ENCODE results near the gene HES4. TPM values are rescaled to one million over a fixed set of nuclear protein-coding genes. Genes with fewer than 3 reads are reported as not detected.

Gene HES4
- polyA plus RNA-seq, 1 donor (not counting 4 experiments of a cell fraction or from before 2014, with no cell fraction given) = 3.0 TPM

DNA sequence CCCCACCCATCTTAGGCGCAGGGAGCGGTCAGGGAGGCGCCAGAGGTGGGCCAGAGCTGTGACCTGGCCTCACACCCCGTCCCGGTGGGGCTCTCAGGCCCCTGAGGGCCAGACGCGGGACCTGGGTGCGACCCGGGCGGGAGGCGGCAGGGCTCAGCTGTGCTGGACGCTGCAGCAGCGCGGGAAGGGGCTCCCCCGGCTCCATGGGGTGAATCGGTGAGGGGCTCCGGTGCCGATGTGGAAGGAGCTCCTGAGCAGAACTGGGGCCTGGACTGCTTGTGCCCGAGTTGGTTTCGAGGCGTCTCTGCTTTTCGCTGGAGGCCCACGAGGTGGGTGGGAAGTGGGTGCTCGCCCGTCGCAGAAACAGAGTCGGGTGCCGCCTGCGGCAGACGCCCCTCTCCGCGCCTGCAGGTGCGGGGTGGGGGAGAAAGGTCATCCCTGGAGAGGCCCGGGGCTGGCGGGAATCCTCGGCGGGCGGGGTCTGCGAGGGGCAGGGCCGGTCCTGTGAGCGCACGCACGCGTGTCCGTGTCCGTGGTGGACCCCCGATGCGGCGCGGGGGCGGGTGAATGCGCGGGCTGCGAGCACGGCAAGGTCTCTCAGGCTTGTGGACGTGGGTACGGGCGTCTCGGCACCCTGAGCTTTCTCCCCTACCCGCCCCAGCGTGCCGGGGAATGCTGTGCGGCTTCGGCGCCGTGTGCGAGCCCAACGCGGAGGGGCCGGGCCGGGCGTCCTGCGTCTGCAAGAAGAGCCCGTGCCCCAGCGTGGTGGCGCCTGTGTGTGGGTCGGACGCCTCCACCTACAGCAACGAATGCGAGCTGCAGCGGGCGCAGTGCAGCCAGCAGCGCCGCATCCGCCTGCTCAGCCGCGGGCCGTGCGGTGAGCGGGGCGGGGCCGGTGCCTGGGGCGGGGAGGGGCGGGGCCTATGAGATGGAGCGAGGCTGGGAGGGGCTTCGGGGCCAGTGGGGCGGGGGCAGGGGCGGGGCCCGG lies 40.4 kb upstream of the HES4 start:
- H3K79me2 ChIP-seq (ENCODE audit: control insufficient read depth, insufficient read depth, low read length) = peaks cover 62% of the 10 kb centered on the region
- no peak overlapping the region for H3K9ac ChIP-seq (ENCODE audit: control insufficient read depth, extremely low read depth, insufficient read depth, low read length)

DNA sequence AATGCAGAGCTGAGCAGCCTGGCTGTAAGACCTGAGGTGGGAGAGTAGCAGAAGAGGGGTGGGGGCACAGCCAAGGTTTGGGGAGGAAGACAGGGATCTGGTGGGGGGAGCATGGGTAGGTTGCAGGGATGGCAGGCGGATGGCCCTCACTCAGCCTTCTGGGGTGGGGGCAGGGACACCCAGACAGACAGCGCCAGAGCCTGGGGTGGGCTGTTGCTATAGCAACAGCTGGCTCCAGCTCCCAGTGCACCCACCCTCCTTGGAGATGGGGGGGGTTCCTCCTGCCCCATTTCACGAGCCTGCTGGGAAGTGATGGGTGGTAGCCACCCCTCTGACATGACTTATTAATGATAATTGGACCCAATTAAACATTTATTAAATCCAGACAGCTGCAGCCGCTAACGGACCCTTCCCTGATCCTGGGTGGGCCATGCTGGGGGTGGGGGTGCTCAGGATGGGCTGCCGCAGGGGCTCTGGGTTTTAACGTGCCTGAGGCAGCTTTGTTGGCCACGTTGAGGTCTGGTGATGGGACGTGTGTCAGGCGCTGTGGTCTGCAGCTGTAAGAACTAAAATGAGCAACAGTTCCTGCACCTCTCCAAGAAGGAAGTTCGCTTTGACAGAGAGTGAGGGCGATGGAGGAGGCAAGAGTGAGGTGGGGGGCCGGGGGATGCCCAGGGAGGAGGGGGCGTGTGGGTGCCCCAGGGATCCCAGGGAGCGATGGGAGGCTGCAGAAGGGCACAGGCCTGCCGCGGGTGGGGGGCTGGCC lies 39.4 kb upstream of the HES4 start:
- H3K9me3 ChIP-seq (ENCODE audit: control insufficient read depth, low read depth, low read length) = no peaks in the 10 kb centered on the region
- TF ChIP-seq, protein P1, sequence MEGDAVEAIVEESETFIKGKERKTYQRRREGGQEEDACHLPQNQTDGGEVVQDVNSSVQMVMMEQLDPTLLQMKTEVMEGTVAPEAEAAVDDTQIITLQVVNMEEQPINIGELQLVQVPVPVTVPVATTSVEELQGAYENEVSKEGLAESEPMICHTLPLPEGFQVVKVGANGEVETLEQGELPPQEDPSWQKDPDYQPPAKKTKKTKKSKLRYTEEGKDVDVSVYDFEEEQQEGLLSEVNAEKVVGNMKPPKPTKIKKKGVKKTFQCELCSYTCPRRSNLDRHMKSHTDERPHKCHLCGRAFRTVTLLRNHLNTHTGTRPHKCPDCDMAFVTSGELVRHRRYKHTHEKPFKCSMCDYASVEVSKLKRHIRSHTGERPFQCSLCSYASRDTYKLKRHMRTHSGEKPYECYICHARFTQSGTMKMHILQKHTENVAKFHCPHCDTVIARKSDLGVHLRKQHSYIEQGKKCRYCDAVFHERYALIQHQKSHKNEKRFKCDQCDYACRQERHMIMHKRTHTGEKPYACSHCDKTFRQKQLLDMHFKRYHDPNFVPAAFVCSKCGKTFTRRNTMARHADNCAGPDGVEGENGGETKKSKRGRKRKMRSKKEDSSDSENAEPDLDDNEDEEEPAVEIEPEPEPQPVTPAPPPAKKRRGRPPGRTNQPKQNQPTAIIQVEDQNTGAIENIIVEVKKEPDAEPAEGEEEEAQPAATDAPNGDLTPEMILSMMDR (optimal IDR thresholded peaks at IDR 0.05 in 1 of 3, IDR thresholded peaks at IDR 0.05 in 1 of 3, conservative IDR thresholded peaks at IDR 0.05 in 1 of 3; ENCODE audit: extremely low read depth in 1 of 3, insufficient read depth in 2 of 3, low read length in 3 of 3) = no peak
- no peak for TF ChIP-seq EZH2 (IDR thresholded peaks at IDR 0.05; ENCODE audit: low read length)
- no peak for DNase-seq (ENCODE audit: low read depth, low spot score)
- H3K79me2 ChIP-seq (ENCODE audit: control insufficient read depth, insufficient read depth, low read length) = peaks cover 64% of the 10 kb centered on the region
- peaks cover 69% of the 10 kb centered on the region for H4K20me1 ChIP-seq (ENCODE audit: control insufficient read depth, extremely low read depth, insufficient read depth, low read length)
- no peaks in the 10 kb centered on the region for H3K27me3 ChIP-seq (ENCODE audit: control insufficient read depth, extremely low read depth, insufficient read depth, low read length)
- no peak overlapping the region for H3K9ac ChIP-seq (ENCODE audit: control insufficient read depth, extremely low read depth, insufficient read depth, low read length)
- H3K4me2 ChIP-seq (ENCODE audit: control insufficient read depth, extremely low read depth, insufficient read depth, low read depth, low read length) = peak overlapping the region; percentile 16
- no peak overlapping the region for H3K27ac ChIP-seq (ENCODE audit: control insufficient read depth, insufficient read depth, low read length)
- H3K36me3 ChIP-seq (ENCODE audit: control insufficient read depth in 2 of 2, extremely low read depth in 1 of 2, insufficient read depth in 2 of 2, low read length in 2 of 2) = peaks cover 37 to 55% of the 10 kb centered on the region in 2 experiments
- peaks cover 14% of the 10 kb centered on the region for H3K4me1 ChIP-seq (ENCODE audit: control insufficient read depth, extremely low read depth, insufficient read depth, low read length)
- no peak overlapping the region for H3K4me3 ChIP-seq (ENCODE audit: control insufficient read depth in 2 of 3, extremely low read depth in 1 of 3, insufficient read depth in 2 of 3, low read depth in 1 of 3, low read length in 3 of 3)
- H2AFZ ChIP-seq (ENCODE audit: control insufficient read depth, low read length) = no peak overlapping the region
- dilution Hi-C loops (cut with MboI; ENCODE audit: extremely low pct_ligation_motif_present, low sequenced_read_pairs) = no loop called here
- no peak for FAIRE-seq
- H3K9me1 ChIP-seq (ENCODE audit: control insufficient read depth, extremely low read depth, insufficient read depth, low read length) = peaks cover 8% of the 10 kb centered on the region

More for the DNA sequence above, 40.4 kb upstream of the HES4 start:
- dilution Hi-C loops (cut with MboI; ENCODE audit: extremely low pct_ligation_motif_present, low sequenced_read_pairs) = no loop called here
- H3K27me3 ChIP-seq (ENCODE audit: control insufficient read depth, extremely low read depth, insufficient read depth, low read length) = no peaks in the 10 kb centered on the region
- peaks cover 39 to 59% of the 10 kb centered on the region in 2 experiments for H3K36me3 ChIP-seq (ENCODE audit: control insufficient read depth in 2 of 2, extremely low read depth in 1 of 2, insufficient read depth in 2 of 2, low read length in 2 of 2)
- H3K9me1 ChIP-seq (ENCODE audit: control insufficient read depth, extremely low read depth, insufficient read depth, low read length) = peaks cover 8% of the 10 kb centered on the region
- DNase-seq (ENCODE audit: low read depth, low spot score) = peak; percentile 74
- H3K4me2 ChIP-seq (ENCODE audit: control insufficient read depth, extremely low read depth, insufficient read depth, low read depth, low read length) = peak overlapping the region; percentile 16
- peaks cover 67% of the 10 kb centered on the region for H4K20me1 ChIP-seq (ENCODE audit: control insufficient read depth, extremely low read depth, insufficient read depth, low read length)
- no peak for TF ChIP-seq EZH2 (IDR thresholded peaks at IDR 0.05; ENCODE audit: low read length)
- TF ChIP-seq, protein P1 (optimal IDR thresholded peaks at IDR 0.05 in 1 of 3, IDR thresholded peaks at IDR 0.05 in 1 of 3, conservative IDR thresholded peaks at IDR 0.05 in 1 of 3; ENCODE audit: extremely low read depth in 1 of 3, insufficient read depth in 2 of 3, low read length in 3 of 3) = peak in 2 of 3 experiments; percentile 35 to 63
- no peaks in the 10 kb centered on the region for H3K9me3 ChIP-seq (ENCODE audit: control insufficient read depth, low read depth, low read length)
- no peak for FAIRE-seq
- H2AFZ ChIP-seq (ENCODE audit: control insufficient read depth, low read length) = no peak overlapping the region
- no peak overlapping the region for H3K27ac ChIP-seq (ENCODE audit: control insufficient read depth, insufficient read depth, low read length)
- peaks cover 14% of the 10 kb centered on the region for H3K4me1 ChIP-seq (ENCODE audit: control insufficient read depth, extremely low read depth, insufficient read depth, low read length)
- H3K4me3 ChIP-seq (ENCODE audit: control insufficient read depth in 2 of 3, extremely low read depth in 1 of 3, insufficient read depth in 2 of 3, low read depth in 1 of 3, low read length in 3 of 3) = peak overlapping the region in 1 of 3 experiments; percentile 27
